HepG2 (cell line): Measurements from ENCODE around the gene CDC42BPG. TPM values are rescaled to one million over a fixed set of nuclear protein-coding genes. Genes with fewer than 3 reads are reported as not detected.

ENCODE experiments used
- CCAR2 ChIP-seq: fragments of 200-400 bp; formaldehyde crosslinking; optimal IDR thresholded peaks from 2 replicates; pipeline ENCODE3; 2018; ENCODE audit warnings: low read depth, mild to moderate bottlenecking, low read length, moderate library complexity
- FOXM1 ChIP-seq: sonication (generic); formaldehyde crosslinking; IDR thresholded peaks from 2 replicates; pipeline ENCODE4 v1.5.0; 2020; ENCODE audit warnings: missing genetic modification reagents
- GTF3A ChIP-seq: sonication (generic); formaldehyde crosslinking; conservative IDR thresholded peaks from 2 replicates; pipeline ENCODE4 v1.4.0; 2020; ENCODE audit warnings: mild to moderate bottlenecking, missing genetic modification reagents
- HMG20B ChIP-seq: conservative IDR thresholded peaks from 2 replicates; pipeline ENCODE4 v1.6.1; 2016; ENCODE audit warnings: missing genetic modification reagents, missing compliant biosample characterization
- PAX8 ChIP-seq: sonication (generic); formaldehyde crosslinking; IDR thresholded peaks from 2 replicates; pipeline ENCODE4 v1.8.0; 2022; ENCODE audit warnings: mild to moderate bottlenecking, missing genetic modification reagents, borderline replicate concordance
- PCBP1 ChIP-seq: fragments of 200-400 bp; formaldehyde crosslinking; IDR thresholded peaks from 2 replicates; pipeline ENCODE4 v1.6.1; 2017; ENCODE audit warnings: mild to moderate bottlenecking, low read depth, low read length, borderline replicate concordance
- SOX6 ChIP-seq, 2 experiments: fragments of 450-650 bp in 1 of 2; sonication (generic) in 1 of 2; formaldehyde crosslinking in 1 of 2; IDR thresholded peaks; 2 replicates each; pipeline versions ENCODE4 v1.4.0 to v1.6.1; 2017 to 2020; ENCODE audit warnings: antibody characterized with exemption in 1 of 2, mild to moderate bottlenecking in 1 of 2, missing genetic modification reagents in 1 of 2
- TCF12 ChIP-seq, 2 experiments: fragments of 450-650 bp in 1 of 2; sonication (generic) in 1 of 2; formaldehyde crosslinking in 1 of 2; IDR thresholded peaks; 2 replicates each; pipeline versions ENCODE4 v1.6.1 to v1.8.0; 2017 to 2022; ENCODE audit warnings: antibody characterized with exemption in 1 of 2, mild to moderate bottlenecking in 1 of 2, missing genetic modification reagents in 1 of 2, moderate library complexity in 1 of 2
- ZNF496 ChIP-seq: sonication (generic); formaldehyde crosslinking; IDR thresholded peaks from 2 replicates; pipeline ENCODE4 v1.8.1; 2023; ENCODE audit warnings: mild to moderate bottlenecking, moderate library complexity, missing genetic modification reagents; ENCODE audit not compliant: insufficient replicate concordance
- ZNF550 ChIP-seq: sonication (generic); formaldehyde crosslinking; IDR thresholded peaks from 2 replicates; pipeline ENCODE4 v1.4.0; 2020; ENCODE audit warnings: mild to moderate bottlenecking, missing genetic modification reagents, borderline replicate concordance
- ZNF780A ChIP-seq: sonication (generic); formaldehyde crosslinking; IDR thresholded peaks from 2 replicates; pipeline ENCODE4 v1.8.0; 2022; ENCODE audit warnings: mild to moderate bottlenecking, missing genetic modification reagents, moderate library complexity
- polyA plus RNA-seq, 8 experiments: library from polyadenylated mRNA; depleted of rRNA in 3 of 8; stranded (reverse) in 7 of 8; unstranded in 1 of 8; fragments of >200 nt; fragmentation: Illumina TruSeq in 4 of 8; extraction: Trizol in 4 of 8; gene quantifications; 2 replicates each; pipeline versions ENCODE4 v1.2.1 to v1.2.3, GENCODE V29; 2011 to 2016; ENCODE audit warnings: low read depth in 4 of 8, missing spikeins in 1 of 8, mixed read lengths in 1 of 8; ENCODE audit not compliant: insufficient read depth in 1 of 8
- total RNA-seq, 5 experiments: library from RNA; depleted of rRNA; stranded (reverse); fragments of >200 nt; fragmentation: Illumina TruSeq; extraction: Trizol; gene quantifications; 2 replicates each; pipeline ENCODE4 v1.2.3, GENCODE V29; 2016; ENCODE audit warnings: low read depth in 1 of 5
- TF ChIP-seq, protein P1 (sequence below): sonication (generic); formaldehyde crosslinking; IDR thresholded peaks from 2 replicates; pipeline ENCODE4 v1.8.1; 2022; ENCODE audit warnings: low read depth, mild to moderate bottlenecking, missing genetic modification reagents
- TF ChIP-seq, protein P2 (sequence below): sonication (generic); formaldehyde crosslinking; IDR thresholded peaks from 2 replicates; pipeline ENCODE4 v1.8.1; 2023; ENCODE audit warnings: missing genetic modification reagents, inconsistent platforms, borderline replicate concordance
- TF ChIP-seq, protein P3 (sequence below): IDR thresholded peaks from 2 replicates; pipeline ENCODE4 v1.6.1; 2012; ENCODE audit warnings: low read length, improper control_type of control experiment

CDC42BPG gene
- total and polyA plus RNA-seq, 2 of the 13 experiments (the other 11 are each of a cell fraction or from before 2014, with no cell fraction given) = 0.55 to 1.4 TPM

DNA sequence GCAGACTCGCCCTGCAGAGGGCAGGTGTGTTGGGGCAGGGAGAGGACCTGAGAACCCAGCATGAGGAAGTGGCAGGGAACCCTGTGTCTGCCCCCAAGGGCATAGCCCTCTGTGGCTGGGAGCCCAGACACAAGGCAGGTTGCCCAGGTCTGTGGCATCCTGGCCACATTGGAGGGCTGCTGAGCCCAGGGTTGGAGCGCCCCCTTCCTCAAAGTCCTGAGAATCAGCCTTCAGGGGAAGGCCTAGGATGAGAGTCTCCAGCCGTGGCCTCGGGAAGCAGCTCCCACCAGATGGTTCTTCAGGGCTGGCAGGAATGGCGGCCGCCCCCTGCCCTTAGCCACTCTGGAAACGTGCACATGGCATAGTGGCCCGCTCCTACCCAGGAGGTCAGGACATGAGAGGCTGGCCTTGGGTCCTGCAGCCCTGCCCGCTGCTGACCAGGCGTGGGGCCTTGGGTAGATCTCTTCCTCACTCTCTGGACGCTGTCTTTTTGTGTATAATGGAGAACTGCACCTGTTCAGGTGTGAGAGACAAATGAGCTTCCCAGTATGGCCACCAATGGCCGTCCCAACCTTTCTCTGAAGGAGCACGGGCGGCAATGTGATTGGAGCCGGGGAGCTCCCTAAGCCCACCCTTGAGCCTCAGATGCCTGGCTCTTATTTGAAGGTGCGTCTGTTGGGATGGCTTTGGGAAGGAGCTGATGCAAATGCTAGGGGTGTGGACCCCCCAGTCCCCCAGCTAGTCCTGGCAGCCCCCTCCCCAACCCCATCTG, 4.6 kb upstream of the CDC42BPG start (continued):
- TF ChIP-seq, protein P1, sequence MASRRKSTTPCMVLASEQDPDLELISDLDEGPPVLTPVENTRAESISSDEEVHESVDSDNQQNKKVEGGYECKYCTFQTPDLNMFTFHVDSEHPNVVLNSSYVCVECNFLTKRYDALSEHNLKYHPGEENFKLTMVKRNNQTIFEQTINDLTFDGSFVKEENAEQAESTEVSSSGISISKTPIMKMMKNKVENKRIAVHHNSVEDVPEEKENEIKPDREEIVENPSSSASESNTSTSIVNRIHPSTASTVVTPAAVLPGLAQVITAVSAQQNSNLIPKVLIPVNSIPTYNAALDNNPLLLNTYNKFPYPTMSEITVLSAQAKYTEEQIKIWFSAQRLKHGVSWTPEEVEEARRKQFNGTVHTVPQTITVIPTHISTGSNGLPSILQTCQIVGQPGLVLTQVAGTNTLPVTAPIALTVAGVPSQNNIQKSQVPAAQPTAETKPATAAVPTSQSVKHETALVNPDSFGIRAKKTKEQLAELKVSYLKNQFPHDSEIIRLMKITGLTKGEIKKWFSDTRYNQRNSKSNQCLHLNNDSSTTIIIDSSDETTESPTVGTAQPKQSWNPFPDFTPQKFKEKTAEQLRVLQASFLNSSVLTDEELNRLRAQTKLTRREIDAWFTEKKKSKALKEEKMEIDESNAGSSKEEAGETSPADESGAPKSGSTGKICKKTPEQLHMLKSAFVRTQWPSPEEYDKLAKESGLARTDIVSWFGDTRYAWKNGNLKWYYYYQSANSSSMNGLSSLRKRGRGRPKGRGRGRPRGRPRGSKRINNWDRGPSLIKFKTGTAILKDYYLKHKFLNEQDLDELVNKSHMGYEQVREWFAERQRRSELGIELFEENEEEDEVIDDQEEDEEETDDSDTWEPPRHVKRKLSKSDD (CRISPR knock-in tag) = no peak
- TF ChIP-seq ZNF496 (CRISPR knock-in tag) (no peak), ZNF550 (CRISPR knock-in tag) (no peak), ZNF780A (CRISPR knock-in tag) (no peak), FOXM1 (CRISPR knock-in tag) (no peak), HMG20B (CRISPR knock-in tag) (no peak), GTF3A (no peak), PCBP1 (no peak), SOX6 (IDR thresholded peaks at IDR 0.05) (no peak), SOX6 (CRISPR knock-in tag; IDR thresholded peaks at IDR 0.05) (peak; percentile 30; the same call in 1 of the 2 replicates), PAX8 (CRISPR knock-in tag) (no peak), TCF12 (IDR thresholded peaks at IDR 0.05) (no peak), TCF12 (CRISPR knock-in tag; IDR thresholded peaks at IDR 0.05) (no peak), CCAR2 (no peak)
- TF ChIP-seq, protein P2, sequence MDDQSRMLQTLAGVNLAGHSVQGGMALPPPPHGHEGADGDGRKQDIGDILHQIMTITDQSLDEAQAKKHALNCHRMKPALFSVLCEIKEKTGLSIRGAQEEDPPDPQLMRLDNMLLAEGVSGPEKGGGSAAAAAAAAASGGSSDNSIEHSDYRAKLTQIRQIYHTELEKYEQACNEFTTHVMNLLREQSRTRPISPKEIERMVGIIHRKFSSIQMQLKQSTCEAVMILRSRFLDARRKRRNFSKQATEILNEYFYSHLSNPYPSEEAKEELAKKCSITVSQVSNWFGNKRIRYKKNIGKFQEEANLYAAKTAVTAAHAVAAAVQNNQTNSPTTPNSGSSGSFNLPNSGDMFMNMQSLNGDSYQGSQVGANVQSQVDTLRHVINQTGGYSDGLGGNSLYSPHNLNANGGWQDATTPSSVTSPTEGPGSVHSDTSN (CRISPR knock-in tag) = no peak
- TF ChIP-seq, protein P3, sequence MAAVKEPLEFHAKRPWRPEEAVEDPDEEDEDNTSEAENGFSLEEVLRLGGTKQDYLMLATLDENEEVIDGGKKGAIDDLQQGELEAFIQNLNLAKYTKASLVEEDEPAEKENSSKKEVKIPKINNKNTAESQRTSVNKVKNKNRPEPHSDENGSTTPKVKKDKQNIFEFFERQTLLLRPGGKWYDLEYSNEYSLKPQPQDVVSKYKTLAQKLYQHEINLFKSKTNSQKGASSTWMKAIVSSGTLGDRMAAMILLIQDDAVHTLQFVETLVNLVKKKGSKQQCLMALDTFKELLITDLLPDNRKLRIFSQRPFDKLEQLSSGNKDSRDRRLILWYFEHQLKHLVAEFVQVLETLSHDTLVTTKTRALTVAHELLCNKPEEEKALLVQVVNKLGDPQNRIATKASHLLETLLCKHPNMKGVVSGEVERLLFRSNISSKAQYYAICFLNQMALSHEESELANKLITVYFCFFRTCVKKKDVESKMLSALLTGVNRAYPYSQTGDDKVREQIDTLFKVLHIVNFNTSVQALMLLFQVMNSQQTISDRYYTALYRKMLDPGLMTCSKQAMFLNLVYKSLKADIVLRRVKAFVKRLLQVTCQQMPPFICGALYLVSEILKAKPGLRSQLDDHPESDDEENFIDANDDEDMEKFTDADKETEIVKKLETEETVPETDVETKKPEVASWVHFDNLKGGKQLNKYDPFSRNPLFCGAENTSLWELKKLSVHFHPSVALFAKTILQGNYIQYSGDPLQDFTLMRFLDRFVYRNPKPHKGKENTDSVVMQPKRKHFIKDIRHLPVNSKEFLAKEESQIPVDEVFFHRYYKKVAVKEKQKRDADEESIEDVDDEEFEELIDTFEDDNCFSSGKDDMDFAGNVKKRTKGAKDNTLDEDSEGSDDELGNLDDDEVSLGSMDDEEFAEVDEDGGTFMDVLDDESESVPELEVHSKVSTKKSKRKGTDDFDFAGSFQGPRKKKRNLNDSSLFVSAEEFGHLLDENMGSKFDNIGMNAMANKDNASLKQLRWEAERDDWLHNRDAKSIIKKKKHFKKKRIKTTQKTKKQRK = no peak
